Colonic mucosa (tissue), 4 donors: Measurements from ENCODE around the gene SLC35B3. TPM values are rescaled to one million over a fixed set of nuclear protein-coding genes. Genes with fewer than 3 reads are reported as not detected.

Source experiments
- DNase-seq: peaks from one replicate; pipeline ENCODE4 v3.0.0-alpha.2; 2020
- H3K27ac ChIP-seq: fragments of 200-600 bp; one replicate; pipeline ENCODE4 v1.8.0; 2021
- H3K27me3 ChIP-seq: fragments of 200-600 bp; one replicate; pipeline ENCODE4 v1.8.0; 2021
- H3K36me3 ChIP-seq: fragments of 200-600 bp; one replicate; pipeline ENCODE4 v1.8.0; 2021
- H3K4me1 ChIP-seq: fragments of 200-600 bp; one replicate; pipeline ENCODE4 v1.8.0; 2021; ENCODE audit warnings: mild to moderate bottlenecking
- H3K4me3 ChIP-seq: fragments of 200-600 bp; one replicate; pipeline ENCODE4 v1.8.0; 2021
- H3K9ac ChIP-seq, 2 donors: one replicate each; pipeline ENCODE4 v1.7.0; 2013; ENCODE audit warnings: control low read depth in 2 of 2, low read depth in 2 of 2, low read length in 2 of 2
- H3K9me3 ChIP-seq: fragments of 200-600 bp; one replicate; pipeline ENCODE4 v1.8.0; 2021
- CTCF ChIP-seq: fragments of 200-600 bp; IDR thresholded peaks from one replicate; pipeline ENCODE4 v1.8.0; 2022; ENCODE audit warnings: antibody characterized with exemption, mild to moderate bottlenecking
- intact Hi-C: fragments of 100-400 bp; cut with DNase I; formaldehyde crosslinking; loops from one replicate; pipeline ENCODE4 v1.14.1; 2022
- total RNA-seq, 2 donors: library from RNA; stranded (reverse); fragmentation: NEBNext Ultra II Directional in 1 of 2; extraction: Animal tissue kit (Norgen Biotek cat#: 25700) in 1 of 2; gene quantifications; one replicate each; pipeline ENCODE4 v1.2.1, GENCODE V29; 2021
- donor health status: healthy.
- donor health status: DM: no; HTN: no; CAD: no.
- donor health status: DM: no; HTN: no; CAD: no.

Gene SLC35B3
- 10 to 100 TPM; 33.4 to 35.1 TPM for total RNA-seq

GRCh38 chr6:8435093-8435844 is at the start of gene SLC35B3:
SLC35B3 (minus strand) TSS chr6:8435545.
- Histone ChIP-seq H3K4me3 (peak within 1 kb of the TSS; percentile 75), H3K9me3 (no peaks in the 10 kb centered on the region), H3K27ac (peak within 1 kb of the TSS; percentile 91), H3K36me3 (no peaks in the 10 kb centered on the region), H3K27me3 (no peaks in the 10 kb centered on the region), H3K4me1 (peaks cover 6% of the 10 kb centered on the region), H3K9ac (peak within 1 kb of the TSS; percentile 87 to 89)
- intact Hi-C loops = no loop called here
- DNase-seq = peak; percentile 96
- no peak for TF ChIP-seq CTCF

GRCh38 chr6:8483650-8484049 is 48.3 kb upstream of the SLC35B3 start:
- intact Hi-C loops = no loop called here
- Histone ChIP-seq H3K4me1 (no peaks in the 10 kb centered on the region), H3K36me3 (no peaks in the 10 kb centered on the region), H3K27ac (no peak overlapping the region), H3K4me3 (no peak overlapping the region), H3K9ac (no peak overlapping the region), H3K27me3 (no peaks in the 10 kb centered on the region), H3K9me3 (no peaks in the 10 kb centered on the region)
- no peak for TF ChIP-seq CTCF
- DNase-seq = no peak

GRCh38 chr6:8481727-8482126 is 46.4 kb upstream of the SLC35B3 start:
- no peaks in the 10 kb centered on the region for H3K4me1 ChIP-seq
- H3K9me3 ChIP-seq = no peaks in the 10 kb centered on the region
- no peak for DNase-seq
- H3K9ac ChIP-seq = no peak overlapping the region
- no peaks in the 10 kb centered on the region for H3K27me3 ChIP-seq
- no peaks in the 10 kb centered on the region for H3K36me3 ChIP-seq
- H3K27ac ChIP-seq = no peak overlapping the region
- TF ChIP-seq CTCF = no peak
- intact Hi-C loops = no loop called here
- H3K4me3 ChIP-seq = no peak overlapping the region

- intact Hi-C loops = no loop called here
- DNase-seq = no peak
- Histone ChIP-seq H3K27ac (no peak overlapping the region), H3K4me1 (no peaks in the 10 kb centered on the region), H3K4me3 (no peak overlapping the region), H3K9me3 (no peaks in the 10 kb centered on the region), H3K27me3 (no peaks in the 10 kb centered on the region), H3K9ac (no peak overlapping the region), H3K36me3 (no peaks in the 10 kb centered on the region)
- no peak for TF ChIP-seq CTCF
Observed at GRCh38 chr6:8478418-8478817, 43.1 kb upstream of the SLC35B3 start.

GRCh38 chr6:8476656-8477055 is 41.3 kb upstream of the SLC35B3 start:
- Histone ChIP-seq H3K9me3 (no peaks in the 10 kb centered on the region), H3K27me3 (no peaks in the 10 kb centered on the region), H3K9ac (no peak overlapping the region), H3K4me1 (no peaks in the 10 kb centered on the region), H3K27ac (no peak overlapping the region), H3K36me3 (no peaks in the 10 kb centered on the region), H3K4me3 (no peak overlapping the region)
- DNase-seq = no peak
- intact Hi-C loops = no loop called here
- no peak for TF ChIP-seq CTCF
